Fibroblast of lung (primary cell): ENCODE data around the gene NEAT1. TPM values are rescaled to one million over a fixed set of nuclear protein-coding genes. Genes with fewer than 3 reads are reported as not detected.

ENCODE experiments used
- DNase-seq, 2 donors: peaks; one replicate each; pipeline versions ENCODE4 v3.0.0 to v3.0.0-alpha.2; 2010; ENCODE audit warnings: low read depth in 2 of 2
- H2AFZ ChIP-seq: 2 replicates; pipeline ENCODE4 v1.5.1; 2012; ENCODE audit warnings: low read length, control low read depth, inconsistent platforms
- H3K27ac ChIP-seq: 2 replicates; pipeline ENCODE4 v1.5.1; 2011; ENCODE audit warnings: low read length, control low read depth; ENCODE audit not compliant: insufficient read depth
- H3K27me3 ChIP-seq: 2 replicates; pipeline ENCODE4 v1.5.1; 2011; ENCODE audit warnings: mild to moderate bottlenecking, low read length; ENCODE audit not compliant: control insufficient read depth, insufficient read depth
- H3K36me3 ChIP-seq: 2 replicates; pipeline ENCODE4 v1.5.1; 2011; ENCODE audit warnings: low read length; ENCODE audit not compliant: control insufficient read depth, insufficient read depth
- H3K4me1 ChIP-seq: 2 replicates; pipeline ENCODE4 v1.5.1; 2011; ENCODE audit warnings: low read length; ENCODE audit not compliant: control insufficient read depth, insufficient read depth; ENCODE audit errors: extremely low read depth
- H3K4me2 ChIP-seq: 2 replicates; pipeline ENCODE4 v1.5.1; 2011; ENCODE audit warnings: low read length, control low read depth; ENCODE audit not compliant: insufficient read depth; ENCODE audit errors: extremely low read depth
- H3K4me3 ChIP-seq, 4 experiments: fragments of 200-600 bp in 1 of 4; sonication (generic) in 1 of 4; replicated peaks in 1 of 4; 2 replicates each; pipeline ENCODE4 v1.5.1; 2011 to 2016; ENCODE audit warnings: low read length in 4 of 4, low read depth in 3 of 4, mild to moderate bottlenecking in 3 of 4, control low read depth in 2 of 4, inconsistent platforms in 1 of 4, mixed read lengths in 1 of 4; ENCODE audit not compliant: insufficient read depth in 1 of 4; ENCODE audit errors: control extremely low read depth in 1 of 4
- H3K79me2 ChIP-seq: 2 replicates; pipeline ENCODE4 v1.5.1; 2012; ENCODE audit warnings: mild to moderate bottlenecking, low read length, inconsistent platforms; ENCODE audit not compliant: control insufficient read depth, insufficient read depth
- H3K9ac ChIP-seq: 2 replicates; pipeline ENCODE4 v1.5.1; 2011; ENCODE audit warnings: mild to moderate bottlenecking, low read length, control low read depth; ENCODE audit not compliant: insufficient read depth
- H3K9me3 ChIP-seq: 2 replicates; pipeline ENCODE4 v1.5.1; 2012; ENCODE audit warnings: low read depth, low read length; ENCODE audit not compliant: control insufficient read depth, insufficient read depth
- H4K20me1 ChIP-seq: 2 replicates; pipeline ENCODE4 v1.5.1; 2011; ENCODE audit warnings: low read length; ENCODE audit not compliant: control insufficient read depth, insufficient read depth; ENCODE audit errors: extremely low read depth
- EZH2 ChIP-seq: IDR thresholded peaks from 2 replicates; pipeline ENCODE4 v1.5.1; 2012; ENCODE audit warnings: low read length, control low read depth, mild to moderate bottlenecking; ENCODE audit errors: missing control alignments
- polyA plus RNA-seq, 2 donors: library from polyadenylated mRNA; depleted of rRNA in 1 of 2; stranded (reverse) in 1 of 2; unstranded in 1 of 2; fragments of >200 nt; gene quantifications; 2 replicates each; pipeline ENCODE4 v1.2.1, GENCODE V29; 2011 to 2012; ENCODE audit warnings: missing spikeins in 1 of 2
- total RNA-seq: library from RNA; depleted of rRNA; stranded (reverse); fragments of >200 nt; gene quantifications from 2 replicates; pipeline ENCODE4 v1.2.1, GENCODE V29; 2014
- TF ChIP-seq, protein P1 (sequence below), 2 donors: IDR thresholded peaks in 1 of 2; conservative IDR thresholded peaks in 1 of 2; 1 replicate in 1 of 2; 2 replicates in 1 of 2; pipeline ENCODE4 v1.5.1; 2011 to 2012; ENCODE audit warnings: low read length in 2 of 2, control low read depth in 1 of 2, inconsistent platforms in 1 of 2, low read depth in 1 of 2, mild to moderate bottlenecking in 1 of 2

The NEAT1 gene
- total and polyA plus RNA-seq, 2 donors (not counting 1 experiment from before 2014, with no cell fraction given), result 40.9 to 299 TPM

DNA sequence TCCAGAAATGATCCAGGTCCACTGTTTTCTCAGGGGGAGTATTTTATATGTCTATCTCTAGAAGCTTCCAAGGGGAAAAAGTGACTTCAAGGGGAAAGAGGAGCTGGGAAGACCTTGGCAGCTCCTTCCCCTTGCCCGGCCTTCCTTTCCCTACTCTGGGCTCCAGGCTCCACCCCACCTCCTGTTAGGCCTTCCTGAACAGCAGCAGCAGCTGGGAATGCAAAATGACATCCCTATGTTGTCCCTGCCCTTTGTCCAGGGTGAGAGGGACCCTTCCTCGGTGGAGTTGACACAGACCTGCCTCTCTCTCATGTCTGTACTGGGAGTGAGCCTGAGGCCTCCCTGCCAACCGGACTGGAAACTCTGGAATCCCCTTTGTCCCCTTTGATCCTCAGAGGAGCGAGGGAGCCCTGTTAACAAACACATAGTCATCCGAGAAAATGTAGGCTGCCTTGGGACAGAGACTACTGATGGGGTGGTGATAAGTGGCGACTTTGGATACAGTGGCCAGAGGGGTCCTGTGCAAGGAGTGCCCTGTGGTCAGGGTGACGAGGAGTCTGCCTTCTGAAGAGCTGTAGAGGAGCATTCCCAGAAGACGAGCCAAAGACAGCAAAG, 67.2 kb downstream of the NEAT1 start:
- Histone ChIP-seq H3K9me3 (no peaks in the 10 kb centered on the region), H3K27me3 (no peaks in the 10 kb centered on the region), H3K27ac (peak overlapping the region; percentile 100), H3K36me3 (no peaks in the 10 kb centered on the region), H2AFZ (no peak overlapping the region), H3K4me1 (peaks cover 70% of the 10 kb centered on the region), H3K4me2 (peak overlapping the region; percentile 60), H3K9ac (peak overlapping the region; percentile 90), H4K20me1 (no peaks in the 10 kb centered on the region), H3K79me2 (peaks cover 43% of the 10 kb centered on the region), H3K4me3 (no peak overlapping the region)
- DNase-seq, result peak; percentile 39 to 67
- no peak for TF ChIP-seq EZH2
- TF ChIP-seq, protein P1, sequence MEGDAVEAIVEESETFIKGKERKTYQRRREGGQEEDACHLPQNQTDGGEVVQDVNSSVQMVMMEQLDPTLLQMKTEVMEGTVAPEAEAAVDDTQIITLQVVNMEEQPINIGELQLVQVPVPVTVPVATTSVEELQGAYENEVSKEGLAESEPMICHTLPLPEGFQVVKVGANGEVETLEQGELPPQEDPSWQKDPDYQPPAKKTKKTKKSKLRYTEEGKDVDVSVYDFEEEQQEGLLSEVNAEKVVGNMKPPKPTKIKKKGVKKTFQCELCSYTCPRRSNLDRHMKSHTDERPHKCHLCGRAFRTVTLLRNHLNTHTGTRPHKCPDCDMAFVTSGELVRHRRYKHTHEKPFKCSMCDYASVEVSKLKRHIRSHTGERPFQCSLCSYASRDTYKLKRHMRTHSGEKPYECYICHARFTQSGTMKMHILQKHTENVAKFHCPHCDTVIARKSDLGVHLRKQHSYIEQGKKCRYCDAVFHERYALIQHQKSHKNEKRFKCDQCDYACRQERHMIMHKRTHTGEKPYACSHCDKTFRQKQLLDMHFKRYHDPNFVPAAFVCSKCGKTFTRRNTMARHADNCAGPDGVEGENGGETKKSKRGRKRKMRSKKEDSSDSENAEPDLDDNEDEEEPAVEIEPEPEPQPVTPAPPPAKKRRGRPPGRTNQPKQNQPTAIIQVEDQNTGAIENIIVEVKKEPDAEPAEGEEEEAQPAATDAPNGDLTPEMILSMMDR (conservative IDR thresholded peaks at IDR 0.05 in 1 of 2, IDR thresholded peaks at IDR 0.05 in 1 of 2; ENCODE audit: low read depth in 1 of 2, low read length in 2 of 2), result no peak

DNA sequence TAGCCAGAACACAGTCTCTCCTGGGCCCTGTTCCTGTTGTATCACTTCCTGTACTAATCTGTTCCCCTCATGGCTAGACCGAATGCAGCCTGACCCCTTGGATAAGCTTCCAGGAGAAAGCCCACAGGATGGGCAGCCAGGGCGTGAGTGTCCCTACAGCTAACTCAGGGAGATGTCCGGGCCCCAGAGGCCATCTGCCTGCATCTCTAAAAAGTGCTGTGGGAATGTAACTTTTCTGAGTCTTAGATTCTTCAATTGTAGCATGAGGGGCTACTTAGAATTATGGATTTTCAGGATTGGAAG, 68.5 kb downstream of the NEAT1 start:
- Histone ChIP-seq H3K36me3 (no peaks in the 10 kb centered on the region), H2AFZ (no peak overlapping the region), H3K4me2 (no peak overlapping the region), H3K4me1 (peaks cover 76% of the 10 kb centered on the region), H4K20me1 (no peaks in the 10 kb centered on the region), H3K9ac (peak overlapping the region; percentile 82), H3K9me3 (no peaks in the 10 kb centered on the region), H3K4me3 (no peak overlapping the region), H3K79me2 (peaks cover 52% of the 10 kb centered on the region), H3K27me3 (no peaks in the 10 kb centered on the region), H3K27ac (peak overlapping the region; percentile 100)
- TF ChIP-seq, protein P1 (conservative IDR thresholded peaks at IDR 0.05 in 1 of 2, IDR thresholded peaks at IDR 0.05 in 1 of 2; ENCODE audit: low read depth in 1 of 2, low read length in 2 of 2), result no peak
- no peak for TF ChIP-seq EZH2
- DNase-seq, result peak in 1 of 2 donors; percentile 27

DNA sequence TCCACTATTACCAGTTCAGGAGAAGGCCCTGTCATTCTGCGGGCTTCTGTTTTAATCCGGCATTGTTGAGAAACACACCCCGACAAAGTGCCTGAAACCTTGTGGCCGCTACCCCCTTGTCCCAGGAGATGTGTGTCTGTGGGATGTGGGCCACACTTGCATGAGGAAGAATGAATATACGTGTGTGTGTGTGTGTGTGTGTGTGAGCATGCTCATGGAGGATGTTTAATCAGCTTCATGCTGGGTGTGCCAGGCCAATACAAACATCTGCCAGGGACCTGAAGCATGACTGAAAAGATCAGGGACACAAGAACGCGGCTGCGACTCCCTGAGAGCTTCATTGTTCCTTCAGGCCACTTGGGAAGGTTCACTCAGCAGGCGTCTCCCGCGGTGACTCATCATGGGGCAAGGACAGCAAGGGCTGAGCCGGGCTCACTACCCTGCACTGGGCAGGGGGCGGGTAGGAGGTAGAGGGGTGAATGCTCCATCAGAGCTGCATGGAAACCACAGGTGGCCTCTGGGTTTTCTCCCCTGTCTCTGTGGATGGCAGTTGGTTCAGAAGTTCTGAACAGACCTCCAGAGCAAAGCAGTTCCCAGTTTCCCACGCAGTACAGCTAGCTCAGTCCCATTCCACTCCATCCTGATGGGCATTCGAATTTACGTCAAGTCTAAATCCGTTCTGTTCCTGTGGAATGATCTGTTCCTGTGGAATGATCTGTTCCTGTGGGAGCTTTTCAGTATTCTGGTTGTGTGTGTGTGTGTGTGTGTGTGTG, 69.2 kb downstream of the NEAT1 start:
- peak overlapping the region; percentile 79 for H3K4me2 ChIP-seq
- peak; percentile 94 to 98 for DNase-seq
- H2AFZ ChIP-seq, result no peak overlapping the region
- H4K20me1 ChIP-seq, result no peaks in the 10 kb centered on the region
- peaks cover 74% of the 10 kb centered on the region for H3K4me1 ChIP-seq
- peak overlapping the region in 1 of 4 experiments; percentile 11 for H3K4me3 ChIP-seq
- no peaks in the 10 kb centered on the region for H3K27me3 ChIP-seq
- H3K27ac ChIP-seq, result peak overlapping the region; percentile 100
- H3K36me3 ChIP-seq, result no peaks in the 10 kb centered on the region
- no peak for TF ChIP-seq EZH2
- TF ChIP-seq, protein P1 (conservative IDR thresholded peaks at IDR 0.05 in 1 of 2, IDR thresholded peaks at IDR 0.05 in 1 of 2; ENCODE audit: low read depth in 1 of 2, low read length in 2 of 2), result no peak
- peak overlapping the region; percentile 82 for H3K9ac ChIP-seq
- H3K9me3 ChIP-seq, result no peaks in the 10 kb centered on the region
- peaks cover 53% of the 10 kb centered on the region for H3K79me2 ChIP-seq
